SK-N-SH treated with all-trans-retinoic acid at 6 μM for 48 hours (cell line): ENCODE results near the gene TRABD.

Source experiments
- ARNTL ChIP-seq: fragments of 450-650 bp; formaldehyde crosslinking; IDR thresholded peaks from 2 replicates; pipeline ENCODE4 v1.5.0; 2020; ENCODE audit warnings: low read depth, mild to moderate bottlenecking, moderate library complexity, borderline replicate concordance
- BACH2 ChIP-seq: fragments of 250-450 bp; sonication (Bioruptor Pico); IDR thresholded peaks from 2 replicates; pipeline ENCODE4 v1.9.0; 2021; ENCODE audit warnings: mild to moderate bottlenecking, borderline replicate concordance
- CREB5 ChIP-seq: fragments of 250-450 bp; sonication (Bioruptor Pico); IDR thresholded peaks from 2 replicates; pipeline ENCODE4 v1.5.1; 2020; ENCODE audit warnings: low read depth, mild to moderate bottlenecking, moderate library complexity
- CSDC2 ChIP-seq: fragments of 250-450 bp; sonication (Bioruptor Pico); IDR thresholded peaks from 2 replicates; pipeline ENCODE4 v1.5.0; 2020; ENCODE audit warnings: mild to moderate bottlenecking, moderate library complexity
- ISL1 ChIP-seq: fragments of 250-450 bp; sonication (Bioruptor Pico); IDR thresholded peaks from 2 replicates; pipeline ENCODE4 v2.1.2; 2022; ENCODE audit warnings: mild to moderate bottlenecking, moderate library complexity
- OSR1 ChIP-seq: fragments of 250-450 bp; sonication (Bioruptor Pico); IDR thresholded peaks from 2 replicates; pipeline ENCODE4 v1.8.0; 2022; ENCODE audit warnings: moderate library complexity, mild to moderate bottlenecking, inconsistent platforms
- PATZ1 ChIP-seq: fragments of 250-450 bp; sonication (Bioruptor Pico); IDR thresholded peaks from 2 replicates; pipeline ENCODE4 v1.8.0; 2020; ENCODE audit warnings: mild to moderate bottlenecking, moderate library complexity, borderline replicate concordance
- PPARA ChIP-seq: fragments of 250-450 bp; sonication (Bioruptor Pico); IDR thresholded peaks from 2 replicates; pipeline ENCODE4 v1.5.0; 2020; ENCODE audit warnings: mild to moderate bottlenecking, borderline replicate concordance
- RARB ChIP-seq: fragments of 250-450 bp; sonication (Bioruptor Pico); IDR thresholded peaks from 2 replicates; pipeline ENCODE4 v1.8.0; 2021; ENCODE audit warnings: mild to moderate bottlenecking, moderate library complexity
- TCF4 ChIP-seq: fragments of 250-450 bp; sonication (Bioruptor Pico); IDR thresholded peaks from 2 replicates; pipeline ENCODE4 v1.8.0; 2021; ENCODE audit warnings: mild to moderate bottlenecking, moderate library complexity, borderline replicate concordance
- ZFP3 ChIP-seq: fragments of 250-450 bp; sonication (Bioruptor Pico); IDR thresholded peaks from 2 replicates; pipeline ENCODE4 v1.5.0; 2020; ENCODE audit warnings: mild to moderate bottlenecking, moderate library complexity
- ZFP30 ChIP-seq: fragments of 450-650 bp; formaldehyde crosslinking; IDR thresholded peaks from 2 replicates; pipeline ENCODE4 v1.5.0; 2022; ENCODE audit warnings: mild to moderate bottlenecking, moderate library complexity
- ZNF8 ChIP-seq: fragments of 450-650 bp; formaldehyde crosslinking; IDR thresholded peaks from 2 replicates; pipeline ENCODE4 v1.5.0; 2020; ENCODE audit warnings: mild to moderate bottlenecking, moderate library complexity

- TF ChIP-seq ZFP30 (no peak), PPARA (CRISPR knock-in tag) (no peak), ZFP3 (no peak), RARB (CRISPR knock-in tag) (no peak), BACH2 (CRISPR knock-in tag) (no peak), TCF4 (CRISPR knock-in tag) (no peak), ISL1 (CRISPR knock-in tag) (no peak), ARNTL (no peak), PATZ1 (no peak), ZNF8 (no peak), CREB5 (CRISPR knock-in tag) (no peak), CSDC2 (CRISPR knock-in tag) (no peak), OSR1 (CRISPR knock-in tag) (no peak)
These were observed 33.4 kb downstream of the TRABD start for GRCh38 chr22:50218996-50219727.
